GM18502 (cell line): ENCODE data around the gene MYZAP.

Source experiments
- ATAC-seq: cut with Tn5 transposase; IDR thresholded peaks from one replicate; pipeline ENCODE4 v1.9.1; 2021; ENCODE audit warnings: mild to moderate bottlenecking; ENCODE audit not compliant: unreplicated experiment, poor library complexity

Gene MYZAP

DNA sequence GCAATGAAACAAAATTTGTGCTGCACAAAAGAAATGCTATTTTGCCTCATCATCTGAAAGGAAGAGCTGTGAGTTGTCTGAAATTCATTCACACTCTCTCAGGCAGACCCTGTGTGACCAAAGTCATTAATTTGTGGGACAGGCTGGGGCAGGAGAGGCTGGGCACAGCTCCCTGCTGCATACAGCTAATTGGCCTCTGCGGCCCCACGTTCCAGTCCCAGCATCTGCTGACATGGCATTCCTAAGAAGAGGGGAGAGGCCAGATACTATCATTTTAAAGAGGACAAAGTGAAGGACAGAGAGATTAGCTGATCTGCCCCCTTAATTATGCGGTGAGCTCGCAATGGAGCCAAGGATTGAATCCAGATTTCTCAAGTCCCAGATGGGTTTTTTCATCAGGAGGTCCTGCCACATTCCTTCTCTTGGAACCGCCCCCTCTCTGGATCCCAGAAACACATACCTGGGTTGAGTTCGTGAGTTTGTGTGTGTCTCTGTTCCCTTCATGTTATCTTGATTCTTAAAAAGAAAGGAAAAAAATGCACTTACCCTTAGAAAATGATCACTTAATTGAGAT lies 139.9 kb downstream of the MYZAP start:
- no peak for ATAC-seq

DNA sequence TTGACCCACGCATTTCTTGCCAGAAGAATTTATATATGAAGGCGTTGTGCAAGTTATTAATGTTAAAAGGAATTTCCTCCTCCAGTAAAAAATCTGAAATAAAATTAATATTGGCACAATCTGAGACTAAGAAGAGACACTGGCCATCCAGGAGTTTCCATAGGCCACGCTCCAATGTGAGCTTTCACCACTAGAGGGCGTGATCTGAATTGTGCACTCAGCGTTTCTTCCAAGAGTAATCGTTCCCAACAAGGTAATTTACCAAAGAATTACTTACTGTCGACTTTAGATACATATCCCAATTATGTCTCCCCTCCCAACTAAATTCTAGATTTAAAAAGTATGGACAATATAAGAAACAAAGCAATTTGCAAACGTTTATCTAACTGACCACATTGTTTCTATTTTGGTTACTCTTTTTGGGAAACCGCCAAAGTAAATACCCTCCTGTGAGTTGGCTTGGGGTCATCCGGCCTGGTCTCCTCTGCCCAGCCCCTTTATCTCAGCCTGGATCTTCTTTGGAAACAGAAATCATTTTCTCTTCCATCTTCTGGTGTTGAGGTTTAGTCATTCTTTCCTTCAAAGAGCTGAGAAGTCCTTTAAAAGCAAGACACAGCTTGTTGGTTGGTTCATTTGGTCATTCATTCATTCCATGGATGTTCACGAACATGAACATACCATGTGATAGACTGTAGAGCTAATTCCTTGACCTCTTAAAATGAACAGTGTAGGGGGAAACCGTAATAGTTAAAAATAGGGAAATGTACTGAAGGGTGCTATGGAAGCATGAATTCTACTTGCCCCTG lies 141.0 kb downstream of the MYZAP start:
- ATAC-seq = no peak

DNA sequence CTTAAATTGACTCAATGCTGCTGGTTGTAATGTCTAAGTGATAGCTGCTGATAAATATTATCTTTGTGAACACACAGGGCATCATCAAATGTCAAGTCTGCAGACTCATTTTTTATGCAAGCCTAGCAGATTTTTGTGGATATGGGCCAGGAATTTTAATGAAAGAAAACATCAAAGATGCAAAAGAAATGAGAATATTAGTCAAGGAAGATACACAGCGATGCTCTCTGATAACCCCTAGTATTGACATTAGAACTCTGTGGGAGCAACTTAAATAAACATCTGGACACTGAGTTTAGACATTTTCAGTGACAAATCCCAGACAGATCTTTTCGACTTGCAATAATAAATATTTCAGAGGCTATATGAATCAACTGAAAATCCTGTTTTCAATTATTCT lies 143.2 kb downstream of the MYZAP start:
- no peak for ATAC-seq
